ENCODE data around the gene TMEM92.

TMEM92 gene

DNA sequence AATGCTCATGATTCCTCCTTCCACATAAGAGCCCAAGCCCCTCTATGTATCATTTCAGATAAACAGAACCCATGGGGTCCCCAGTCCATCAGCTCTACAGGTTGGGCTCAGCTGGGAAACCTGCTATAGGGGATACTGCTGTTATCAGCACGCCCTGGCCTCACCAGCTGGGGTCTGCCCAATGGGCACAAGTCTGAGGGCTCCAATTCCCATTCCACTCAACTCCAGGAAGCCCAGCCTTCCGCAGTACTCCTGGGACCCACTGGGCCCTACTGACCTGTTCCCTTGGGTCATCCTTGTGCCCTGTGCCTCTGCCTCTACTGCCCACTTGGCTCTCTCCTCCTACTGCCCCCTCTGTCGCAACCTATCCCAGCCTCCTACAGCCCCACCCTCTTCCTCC, 55.5 kb downstream of the TMEM92 start:
- no peak for DNase-seq

DNA sequence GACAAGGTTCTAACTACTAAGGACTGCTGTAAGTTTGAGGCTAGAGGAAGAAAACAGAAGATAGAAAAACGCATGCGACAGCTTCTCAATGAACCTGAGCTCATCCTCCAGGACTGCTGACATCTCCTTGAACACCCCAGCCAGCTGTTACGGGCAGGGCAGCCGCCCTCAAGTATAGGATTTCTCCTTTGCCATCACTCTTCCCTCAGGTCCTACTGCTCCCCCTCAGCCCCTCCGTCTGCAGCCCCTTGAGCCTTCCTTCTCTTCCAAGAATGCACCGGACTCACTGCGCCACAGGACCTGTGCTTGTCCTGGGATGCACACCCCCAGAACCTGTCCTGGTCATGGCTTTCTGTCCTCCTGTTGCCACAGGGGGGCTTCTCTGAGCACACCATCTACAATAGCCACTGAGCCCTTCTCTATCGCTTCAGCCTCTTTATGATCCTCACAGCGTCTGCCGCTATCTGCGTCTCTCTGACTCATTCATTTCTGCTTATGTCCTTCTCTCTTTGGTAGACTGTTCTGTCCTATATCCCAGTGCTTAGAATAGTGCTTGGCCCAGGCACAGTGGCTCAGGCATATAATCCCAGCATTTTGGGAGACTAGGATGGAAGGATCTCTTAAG, 56.0 kb downstream of the TMEM92 start:
- DNase-seq: no peak
